CD4-positive, alpha-beta T cell treated with Interleukin-21 for 1 hour (primary cell): Measurements from ENCODE around the gene HYI.
"Not testable (repeated sequence)": the region's sequence is repeated elsewhere in the genome, so short reads cannot be mapped to it uniquely, and the experiment has no call there.

Source experiments
- DNase-seq: peaks from one replicate; pipeline ENCODE4 v3.0.0-alpha.2; 2020

Gene HYI

GRCh38 chr1:43426221-43426620, 27.5 kb downstream of the HYI start:
- DNase-seq = no peak

GRCh38 chr1:43425045-43425444, 28.7 kb downstream of the HYI start:
- no peak for DNase-seq

- DNase-seq = peak; percentile 5
Measured at GRCh38 chr1:43423672-43424550, 29.8 kb downstream of the HYI start.

- no peak for DNase-seq
Measured at GRCh38 chr1:43422995-43423671, 30.6 kb downstream of the HYI start.

GRCh38 chr1:43421976-43422750, 31.6 kb downstream of the HYI start:
- DNase-seq = no peak

DNA sequence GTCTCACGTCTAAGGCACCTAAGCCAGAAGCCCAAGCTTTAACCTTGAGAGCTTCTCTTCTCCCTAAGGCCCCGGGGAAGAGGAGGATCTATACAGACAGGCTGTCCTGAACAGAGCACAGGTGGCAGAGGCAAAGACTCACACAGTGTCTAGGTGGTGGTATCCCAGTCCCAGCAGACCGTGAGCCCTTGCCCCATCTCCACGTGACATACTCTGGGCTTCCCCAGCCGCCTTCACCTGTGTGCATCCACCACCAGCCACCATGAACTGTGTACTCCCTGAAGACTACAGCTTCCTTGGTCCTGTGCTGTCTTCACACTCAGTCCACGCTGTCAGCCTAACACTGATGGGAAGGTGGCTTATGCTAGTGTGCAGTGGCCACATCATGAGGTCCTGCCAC, 32.3 kb downstream of the HYI start:
- no peak for DNase-seq

- no peak for DNase-seq
Measured at GRCh38 chr1:43420874-43421273, 32.9 kb downstream of the HYI start.

DNA sequence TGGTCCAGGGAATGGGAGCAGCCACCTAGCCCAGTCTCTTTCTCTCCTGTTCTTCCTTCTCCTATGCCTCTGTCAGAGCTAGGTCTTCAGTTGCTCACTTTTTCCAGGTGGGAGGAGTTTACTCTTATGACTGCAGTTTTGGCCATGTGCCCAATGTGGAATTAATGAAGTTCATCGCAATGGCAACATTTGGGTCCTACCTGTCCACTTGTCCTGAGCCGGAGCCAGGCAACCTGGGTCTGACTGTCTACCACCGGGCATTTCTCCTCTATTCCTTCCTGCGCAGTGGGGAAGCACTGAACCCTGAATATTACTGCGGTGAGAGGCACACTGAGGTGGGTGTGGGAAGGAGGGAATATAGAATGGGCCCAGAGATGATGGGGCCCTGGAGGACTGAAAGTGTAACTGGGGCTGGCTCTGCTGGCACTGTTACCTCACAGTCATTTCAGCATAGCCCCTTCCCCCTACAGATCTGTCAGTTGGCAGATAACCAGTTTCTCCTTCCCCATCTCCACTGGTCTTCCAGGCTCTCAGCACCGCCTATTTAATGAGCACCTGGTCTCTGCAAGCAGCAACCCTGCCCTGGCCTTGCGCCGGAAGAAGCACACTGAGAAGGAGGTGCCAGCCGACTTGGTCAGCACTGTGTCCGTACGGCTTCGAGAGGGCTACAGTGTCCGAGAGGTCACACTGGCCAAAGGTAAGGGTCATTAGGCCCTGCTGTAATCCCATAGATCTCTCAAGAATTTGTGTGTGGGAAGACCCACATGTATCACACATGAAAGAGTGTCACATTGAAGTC, 33.9 kb downstream of the HYI start:
- no peak for DNase-seq

DNA sequence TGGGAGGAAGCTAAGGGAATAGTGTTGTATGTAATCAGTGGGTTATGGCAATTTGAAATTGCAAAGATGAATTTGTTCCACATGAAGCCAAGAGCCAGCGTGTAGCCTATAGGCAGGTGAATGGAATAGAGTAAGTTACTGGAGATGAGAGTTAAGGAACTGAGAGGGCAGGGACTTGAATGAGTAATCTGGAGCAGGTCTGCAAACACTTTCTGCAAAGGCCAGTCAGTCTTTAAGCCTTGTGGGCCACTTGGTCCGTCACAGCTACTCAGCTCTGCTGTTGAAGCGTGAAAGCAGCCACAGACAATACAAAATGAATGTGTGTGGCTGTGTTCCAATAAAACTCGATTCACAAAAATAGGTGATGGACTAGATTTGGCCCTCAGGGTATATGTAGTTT, 34.9 kb downstream of the HYI start:
- no peak for DNase-seq

- DNase-seq = no peak
Measured at GRCh38 chr1:43415901-43416300, 37.8 kb downstream of the HYI start.

DNA sequence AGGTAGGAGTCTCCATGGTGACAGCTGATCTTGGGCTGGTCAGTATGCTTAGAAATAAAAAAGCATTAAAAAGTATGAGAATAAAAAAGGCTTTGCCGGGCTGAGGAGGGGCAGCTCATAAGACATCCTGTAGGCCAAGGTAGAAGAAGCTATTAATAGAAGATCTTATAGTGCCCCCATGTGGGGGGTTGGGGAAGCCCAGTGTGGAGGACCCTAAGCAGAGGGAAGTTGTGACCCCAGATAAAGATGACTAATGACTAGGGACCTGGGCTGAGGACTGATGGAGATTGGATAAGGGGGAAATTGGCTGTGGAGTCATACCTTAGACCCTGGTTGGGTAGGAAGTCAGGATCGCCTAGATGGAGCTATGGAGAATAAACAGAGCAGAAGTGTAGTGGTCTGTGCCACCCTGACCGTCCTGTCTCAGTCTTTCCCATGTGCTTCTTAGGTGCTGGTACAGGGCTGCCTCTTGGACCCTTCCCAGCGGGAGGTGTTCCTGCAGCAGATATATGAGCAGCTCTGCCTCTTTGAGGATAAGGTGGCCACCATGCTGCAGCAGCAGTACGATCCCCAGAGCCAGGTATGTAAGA, 39.0 kb downstream of the HYI start:
- DNase-seq = peak; percentile 72

DNA sequence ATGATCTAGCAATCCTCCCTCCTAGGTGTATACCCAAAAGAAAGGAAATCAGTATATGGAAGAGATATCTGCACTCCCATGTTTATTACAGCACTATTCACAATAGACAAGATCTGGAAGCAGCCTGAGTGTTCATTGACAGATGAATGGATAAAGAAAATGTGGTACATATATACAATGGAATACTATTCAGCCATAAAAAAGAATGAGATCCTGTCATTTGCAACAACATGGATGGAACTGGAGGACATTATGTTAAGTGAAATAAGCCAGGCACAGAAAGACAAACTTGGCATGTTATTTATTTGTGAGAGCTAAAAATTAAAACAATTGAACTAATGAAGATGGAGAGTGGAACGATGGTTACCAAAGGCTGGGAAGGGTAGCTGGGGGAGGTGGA, 40.3 kb downstream of the HYI start:
- not testable (repeated sequence) for DNase-seq

DNA sequence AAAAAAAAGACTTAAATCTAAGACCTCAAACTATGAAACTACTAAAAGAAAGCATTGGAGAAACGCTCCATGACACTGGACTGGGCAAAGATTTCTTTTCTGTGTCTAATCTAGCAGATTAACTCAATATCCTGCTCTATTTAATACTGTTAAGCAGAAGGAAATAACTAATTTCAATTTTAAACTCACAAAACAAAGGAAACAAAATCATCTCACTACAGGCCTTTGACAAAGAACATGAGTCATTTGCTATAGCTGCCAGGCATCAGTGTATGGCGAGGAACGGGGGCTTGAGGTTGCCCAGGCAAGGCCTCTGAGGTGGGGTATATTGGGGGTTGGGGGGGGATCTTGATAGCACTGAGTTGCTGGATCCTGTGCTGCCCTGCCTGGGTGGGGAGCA, 43.2 kb downstream of the HYI start:
- no peak for DNase-seq

DNA sequence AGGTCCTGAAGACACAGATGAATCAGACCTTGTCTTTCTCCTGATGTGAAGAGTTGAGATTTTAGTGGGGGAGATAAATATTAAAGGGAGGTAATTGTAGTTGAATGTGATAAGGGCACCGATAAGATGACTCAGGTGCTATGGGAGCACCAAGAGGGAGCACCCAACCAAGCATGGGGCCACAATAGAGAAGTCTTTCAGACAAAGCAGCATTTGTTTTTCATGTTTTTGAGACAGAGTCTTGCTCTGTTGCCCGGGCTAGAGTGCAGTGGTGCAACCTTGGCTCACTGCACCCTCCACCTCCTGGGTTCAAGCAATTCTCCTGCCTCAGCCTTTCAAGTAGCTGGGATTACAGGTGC, 47.9 kb downstream of the HYI start:
- DNase-seq = no peak

GRCh38 chr1:43405219-43405875, 48.4 kb downstream of the HYI start:
- DNase-seq = no peak

DNA sequence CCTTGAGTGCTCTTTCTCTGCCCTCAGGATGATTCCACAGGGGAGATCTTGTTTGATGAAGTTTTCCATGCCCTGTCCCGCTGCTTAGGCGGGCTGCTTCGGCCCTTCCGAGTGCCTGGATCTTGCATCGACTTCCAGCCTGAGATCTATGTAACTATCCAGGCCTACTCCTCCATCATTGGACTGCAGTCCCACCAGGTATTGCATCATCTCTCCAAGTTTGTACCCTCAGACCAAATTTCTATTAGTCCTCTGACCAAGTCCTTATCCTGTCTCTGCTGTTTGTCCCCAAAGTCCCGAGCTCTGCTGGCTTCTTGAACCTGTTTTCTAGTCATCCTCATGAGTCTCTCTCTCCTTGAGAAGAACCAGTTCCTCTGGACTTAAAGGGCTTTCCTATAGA, 49.4 kb downstream of the HYI start:
- no peak for DNase-seq

- DNase-seq = no peak
Measured at GRCh38 chr1:43402089-43402865, 51.5 kb downstream of the HYI start.
